ENCODE measurements around the gene CALR.

DNA sequence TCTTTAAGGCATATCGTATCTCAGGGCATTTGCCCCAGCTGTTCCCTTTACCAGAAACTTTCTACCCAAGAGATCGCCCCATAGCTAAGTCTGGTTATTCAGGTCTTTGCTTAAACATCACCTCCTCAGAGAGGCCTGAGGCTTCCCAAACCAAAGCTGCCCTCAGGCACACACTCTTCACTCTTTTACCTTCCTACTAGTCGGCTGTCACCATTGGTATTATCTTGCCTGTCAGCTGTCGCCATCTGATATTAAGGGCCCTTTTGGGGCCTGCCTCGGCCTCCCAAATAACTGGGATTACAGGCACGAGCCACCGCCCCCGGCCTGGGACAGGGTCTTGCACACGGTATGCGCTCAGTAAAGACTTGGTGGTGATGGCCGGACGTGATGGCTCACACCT lies 17.6 kb downstream of the CALR start:
- no peak for TF ChIP-seq POLR2A (IDR thresholded peaks at IDR 0.05)
- TF ChIP-seq, protein P1, sequence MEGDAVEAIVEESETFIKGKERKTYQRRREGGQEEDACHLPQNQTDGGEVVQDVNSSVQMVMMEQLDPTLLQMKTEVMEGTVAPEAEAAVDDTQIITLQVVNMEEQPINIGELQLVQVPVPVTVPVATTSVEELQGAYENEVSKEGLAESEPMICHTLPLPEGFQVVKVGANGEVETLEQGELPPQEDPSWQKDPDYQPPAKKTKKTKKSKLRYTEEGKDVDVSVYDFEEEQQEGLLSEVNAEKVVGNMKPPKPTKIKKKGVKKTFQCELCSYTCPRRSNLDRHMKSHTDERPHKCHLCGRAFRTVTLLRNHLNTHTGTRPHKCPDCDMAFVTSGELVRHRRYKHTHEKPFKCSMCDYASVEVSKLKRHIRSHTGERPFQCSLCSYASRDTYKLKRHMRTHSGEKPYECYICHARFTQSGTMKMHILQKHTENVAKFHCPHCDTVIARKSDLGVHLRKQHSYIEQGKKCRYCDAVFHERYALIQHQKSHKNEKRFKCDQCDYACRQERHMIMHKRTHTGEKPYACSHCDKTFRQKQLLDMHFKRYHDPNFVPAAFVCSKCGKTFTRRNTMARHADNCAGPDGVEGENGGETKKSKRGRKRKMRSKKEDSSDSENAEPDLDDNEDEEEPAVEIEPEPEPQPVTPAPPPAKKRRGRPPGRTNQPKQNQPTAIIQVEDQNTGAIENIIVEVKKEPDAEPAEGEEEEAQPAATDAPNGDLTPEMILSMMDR (IDR thresholded peaks at IDR 0.05): no peak

Data from lower leg skin (tissue), 3 donors.